Measurements from ENCODE around the gene SLC23A2. TPM values are rescaled to one million over a fixed set of nuclear protein-coding genes. Genes with fewer than 3 reads are reported as not detected.

Gene SLC23A2
- total RNA-seq, 1 experiment from 2014 or later = 16.3 TPM

- no peak overlapping the region for H2AFZ ChIP-seq (ENCODE audit: low read depth, low read length, poor library complexity, severe bottlenecking)
- no peaks in the 10 kb centered on the region for H3K27me3 ChIP-seq (ENCODE audit: insufficient read depth, low read length)
- no peak for DNase-seq (ENCODE audit: low read depth, low spot score)
- no peak overlapping the region for H3K4me2 ChIP-seq (ENCODE audit: low read length)
- ChIA-PET RAD21 (ENCODE audit: low non-redundant PET in 1 of 2, low total read pairs in 2 of 2, uncharacterized antibody in 2 of 2, unreplicated experiment in 2 of 2) (no interaction called here), CTCF (no interaction called here), POLR2A (no interaction called here)
- H3K9me3 ChIP-seq (ENCODE audit: control insufficient read depth in 1 of 2, insufficient read depth in 1 of 2, low read depth in 1 of 2, low read length in 2 of 2) = no peaks in the 10 kb centered on the region
- no peak overlapping the region for H3K9ac ChIP-seq (ENCODE audit: low read length)
- H3K79me2 ChIP-seq (ENCODE audit: insufficient read depth, low read length) = no peaks in the 10 kb centered on the region
- H3K4me1 ChIP-seq (ENCODE audit: control insufficient read depth in 1 of 2, insufficient read depth in 2 of 2, low read length in 2 of 2) = no peaks in the 10 kb centered on the region
- peaks cover 17 to 33% of the 10 kb centered on the region in 2 experiments for H3K36me3 ChIP-seq (ENCODE audit: control insufficient read depth in 1 of 2, insufficient read depth in 2 of 2, low read length in 2 of 2)
- H3K27ac ChIP-seq (ENCODE audit: low read depth, low read length) = no peak overlapping the region
- ATAC-seq = no peak
- BruUV-seq (replicated peaks) = no TSS peak
- no peaks in the 10 kb centered on the region; the same call in 1 of the 2 replicates for H4K20me1 ChIP-seq (ENCODE audit: insufficient read depth)
- intact Hi-C loops (cut with micrococcal nuclease) = no loop called here
- no peak overlapping the region for H3K4me3 ChIP-seq (replicated peaks in 1 of 2; ENCODE audit: low read depth in 1 of 2, low read length in 2 of 2)
- TF ChIP-seq EZH2phosphoT487 (IDR thresholded peaks at IDR 0.05; ENCODE audit: borderline replicate concordance) = no peak
- no peak for TF ChIP-seq ELF1 (IDR thresholded peaks at IDR 0.05; ENCODE audit: borderline replicate concordance, low read depth)
- TF ChIP-seq YY1 (IDR thresholded peaks at IDR 0.05; ENCODE audit: extremely low read depth, insufficient replicate concordance, low read depth, low read length) = no peak
- no peak for TF ChIP-seq RAD21 (IDR thresholded peaks at IDR 0.05; ENCODE audit: low read depth)
- TF ChIP-seq POLR2AphosphoS5 (IDR thresholded peaks at IDR 0.05; ENCODE audit: low read depth, low read length) = no peak
- TF ChIP-seq SRF (IDR thresholded peaks at IDR 0.05; ENCODE audit: low read depth) = no peak
- TF ChIP-seq REST (IDR thresholded peaks at IDR 0.05; ENCODE audit: low read depth) = no peak
- TF ChIP-seq CBX3 (IDR thresholded peaks at IDR 0.05; ENCODE audit: low read depth) = no peak
- no peak for TF ChIP-seq JUND (IDR thresholded peaks at IDR 0.05)
- TF ChIP-seq FOSL1 (IDR thresholded peaks at IDR 0.05; ENCODE audit: low read depth) = no peak
- TF ChIP-seq TCF7L2 (IDR thresholded peaks at IDR 0.05; ENCODE audit: borderline replicate concordance, extremely low read depth, insufficient read depth, insufficient read length) = no peak
- TF ChIP-seq MAX (IDR thresholded peaks at IDR 0.05) = no peak
- no peak for TF ChIP-seq EZH2 (IDR thresholded peaks at IDR 0.05)
- TF ChIP-seq ATF3 (IDR thresholded peaks at IDR 0.05) = no peak
- no peak for TF ChIP-seq POLR2A (IDR thresholded peaks at IDR 0.05; ENCODE audit: borderline replicate concordance, extremely low read depth, insufficient read depth, insufficient read length)
- no peaks in the 10 kb centered on the region for H3K9me2 ChIP-seq (ENCODE audit: insufficient read depth)
Measured at GRCh38 chr20:4864311-4864752, 137.0 kb downstream of the SLC23A2 start.
